Activated CD4-positive, alpha-beta T cell treated with anti-CD3 and anti-CD28 coated beads, Interleukin-2, Interleukin-6, amounts not matched to agents 100 ng/mL and 50 ng/mL, durations not matched to agents 16 hours and 8 hours (primary cell): ENCODE measurements around the gene STAT3.
"Not testable (repeated sequence)": the region's sequence is repeated elsewhere in the genome, so short reads cannot be mapped to it uniquely, and the experiment has no call there.

ENCODE experiments used
- DNase-seq: peaks from one replicate; pipeline ENCODE4 v3.0.0-alpha.2; 2020

The STAT3 gene

GRCh38 chr17:42345396-42346073 is 42.7 kb downstream of the STAT3 start:
- DNase-seq = no peak

GRCh38 chr17:42342242-42343008 is 45.8 kb downstream of the STAT3 start:
- peak; percentile 83 for DNase-seq

- DNase-seq = no peak
These were observed 46.7 kb downstream of the STAT3 start for GRCh38 chr17:42341568-42341967.

DNA sequence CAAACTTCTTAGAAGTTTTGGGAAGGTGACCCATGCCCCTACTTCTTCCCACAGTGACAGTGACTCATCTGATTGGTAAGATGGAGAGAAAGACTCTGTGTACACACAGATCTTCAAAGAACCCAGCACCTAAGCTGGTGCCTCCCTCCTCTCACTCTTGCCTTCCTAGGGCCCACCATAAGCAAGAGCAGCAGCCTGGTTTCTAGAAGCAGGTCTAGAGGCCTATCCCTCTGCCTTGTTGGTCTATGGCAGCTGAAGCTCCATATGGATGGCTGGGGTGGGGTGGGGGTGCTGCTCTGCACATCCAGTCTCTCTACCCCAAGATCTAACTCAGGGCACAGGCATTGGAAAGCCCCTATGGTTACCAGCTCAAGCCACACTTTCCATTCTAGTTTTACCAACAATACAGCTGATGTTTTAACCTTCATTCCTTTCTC is 47.5 kb downstream of the STAT3 start:
- DNase-seq = peak; percentile 59

GRCh38 chr17:42339221-42339620 is 49.0 kb downstream of the STAT3 start:
- no peak for DNase-seq

GRCh38 chr17:42338427-42338985 is 49.7 kb downstream of the STAT3 start:
- no peak for DNase-seq

- DNase-seq = peak; percentile 93
These were observed 50.8 kb downstream of the STAT3 start for GRCh38 chr17:42337442-42337841.

- no peak for DNase-seq
These were observed 53.6 kb downstream of the STAT3 start for GRCh38 chr17:42334677-42335076.

DNA sequence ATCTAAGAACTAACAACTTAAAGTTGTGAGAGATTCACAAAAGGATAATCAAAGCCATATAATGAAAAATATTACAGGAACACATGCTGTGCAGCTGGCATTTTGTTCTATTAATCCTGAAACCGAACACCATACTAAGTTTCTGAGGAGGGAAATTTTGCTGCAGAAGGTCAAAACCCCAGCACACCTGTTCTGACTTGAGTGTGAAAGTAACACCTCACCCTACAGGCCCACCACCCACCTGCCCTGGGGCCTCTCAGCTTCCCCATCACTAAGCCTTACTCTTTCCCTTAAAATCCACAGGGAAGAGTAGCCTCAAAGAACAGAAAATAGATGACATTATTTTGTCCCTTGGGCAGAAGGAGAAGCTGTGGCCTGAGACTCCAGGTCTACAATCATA is 55.2 kb downstream of the STAT3 start:
- DNase-seq = peak; percentile 32

GRCh38 chr17:42329025-42329976 is 58.9 kb downstream of the STAT3 start:
- DNase-seq = no peak

- no peak for DNase-seq
These were observed 63.2 kb downstream of the STAT3 start for GRCh38 chr17:42325026-42325425.

- DNase-seq = no peak
These were observed 64.9 kb downstream of the STAT3 start for GRCh38 chr17:42323268-42323773.

DNA sequence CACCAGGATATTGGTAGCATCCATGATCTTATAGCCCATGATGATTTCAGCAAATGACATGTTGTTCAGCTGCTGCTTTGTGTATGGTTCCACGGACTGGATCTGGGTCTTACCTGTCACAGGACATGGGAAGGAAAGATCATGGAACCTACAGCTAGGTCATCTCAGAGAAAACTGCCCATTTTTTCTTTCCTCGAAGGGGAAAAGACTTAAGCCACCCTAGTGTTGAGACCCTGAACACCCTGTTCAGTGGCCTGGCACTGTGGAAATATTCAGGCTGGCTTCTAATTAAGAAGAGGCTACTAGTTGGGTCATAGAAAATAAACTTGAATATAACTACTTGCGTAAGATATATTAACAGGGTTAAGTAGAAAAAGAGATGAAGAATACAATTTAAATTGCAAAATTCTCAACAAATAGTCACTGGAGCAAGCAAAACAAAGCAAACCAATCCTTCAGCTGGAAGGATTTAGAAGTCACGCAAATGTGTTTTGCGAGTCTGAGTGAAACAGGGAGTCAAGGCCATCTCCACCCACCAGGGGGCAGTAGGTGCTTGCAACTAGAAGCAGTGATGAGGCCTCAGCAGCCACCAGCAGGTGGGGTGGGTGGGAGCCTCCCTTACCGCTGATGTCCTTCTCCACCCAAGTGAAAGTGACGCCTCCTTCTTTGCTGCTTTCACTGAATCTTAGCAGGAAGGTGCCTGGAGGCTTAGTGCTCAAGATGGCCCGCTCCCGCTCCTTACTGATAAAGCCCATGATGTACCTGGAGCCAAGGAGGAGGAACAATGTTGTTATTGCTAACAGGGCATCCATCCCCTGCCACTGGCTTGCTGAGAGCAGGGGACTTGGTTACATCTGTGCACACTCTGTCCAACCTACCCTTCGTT is 65.6 kb downstream of the STAT3 start:
- peak; percentile 94 for DNase-seq

DNA sequence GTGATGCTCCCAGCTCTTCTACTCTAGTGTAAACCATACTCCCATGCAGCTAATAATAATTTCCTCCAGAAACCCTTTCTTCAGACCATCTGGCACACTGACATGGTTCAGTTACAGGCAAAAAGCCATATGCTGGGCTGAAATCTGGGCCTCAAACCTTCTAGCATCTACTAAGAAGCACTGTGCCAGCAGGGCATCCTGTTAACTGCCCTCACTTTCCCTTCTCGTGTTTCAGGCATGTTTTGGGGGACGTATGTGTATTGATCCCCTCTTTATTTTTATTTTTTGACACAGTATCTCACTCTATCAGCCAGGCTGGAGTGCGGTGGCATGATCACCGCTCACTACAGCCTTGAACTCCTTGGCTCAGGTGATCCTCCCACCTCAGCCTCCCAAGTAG is 66.7 kb downstream of the STAT3 start:
- no peak for DNase-seq

DNA sequence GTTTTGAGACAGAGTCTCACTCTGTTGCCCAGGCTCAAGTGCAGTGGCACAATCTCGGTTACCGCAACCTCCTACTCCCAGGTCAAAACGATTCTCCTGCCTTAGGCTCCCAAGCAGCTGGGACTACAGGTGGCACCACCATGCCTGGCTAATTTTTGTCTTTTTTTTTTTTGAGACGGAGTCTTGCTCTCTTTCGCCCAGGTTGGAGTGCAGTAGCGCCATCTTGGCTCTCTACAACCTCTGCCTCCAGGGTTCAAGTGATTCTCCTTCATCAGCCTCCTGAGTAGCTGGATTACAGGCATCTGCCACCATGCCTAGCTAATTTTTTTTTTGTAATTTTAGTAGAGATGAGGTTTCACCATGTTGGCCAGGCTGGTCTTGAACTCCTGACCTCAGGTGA is 70.3 kb downstream of the STAT3 start:
- DNase-seq = not testable (repeated sequence)

DNA sequence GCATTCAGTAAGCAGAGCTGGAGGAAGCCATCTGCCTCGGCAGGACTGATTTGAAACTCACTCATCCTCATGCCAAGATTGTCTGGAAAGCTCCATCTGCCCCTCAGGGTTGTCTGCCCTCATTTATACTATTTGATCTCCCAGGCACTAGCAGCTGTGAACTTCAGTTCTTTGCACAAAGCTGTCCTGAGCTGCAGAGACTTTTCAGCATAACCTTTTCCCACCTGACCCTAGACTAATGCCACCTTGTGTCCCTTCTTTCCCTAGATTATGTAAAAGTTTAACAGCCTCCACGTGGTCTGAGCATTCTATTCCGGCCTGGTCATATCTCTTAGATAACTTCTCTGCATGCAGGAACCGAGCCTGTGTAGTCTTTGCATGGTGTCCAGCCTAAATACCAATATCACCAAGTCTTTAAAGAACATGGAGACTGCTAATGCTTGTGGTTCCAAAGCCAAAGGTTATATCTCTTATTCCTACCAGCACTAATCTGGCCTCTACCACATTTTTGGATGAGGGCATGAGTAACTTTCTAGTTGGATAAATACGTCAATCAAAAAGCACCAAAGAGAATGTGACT is 70.9 kb downstream of the STAT3 start:
- DNase-seq = no peak

GRCh38 chr17:42316755-42317154 is 71.5 kb downstream of the STAT3 start:
- no peak for DNase-seq

DNA sequence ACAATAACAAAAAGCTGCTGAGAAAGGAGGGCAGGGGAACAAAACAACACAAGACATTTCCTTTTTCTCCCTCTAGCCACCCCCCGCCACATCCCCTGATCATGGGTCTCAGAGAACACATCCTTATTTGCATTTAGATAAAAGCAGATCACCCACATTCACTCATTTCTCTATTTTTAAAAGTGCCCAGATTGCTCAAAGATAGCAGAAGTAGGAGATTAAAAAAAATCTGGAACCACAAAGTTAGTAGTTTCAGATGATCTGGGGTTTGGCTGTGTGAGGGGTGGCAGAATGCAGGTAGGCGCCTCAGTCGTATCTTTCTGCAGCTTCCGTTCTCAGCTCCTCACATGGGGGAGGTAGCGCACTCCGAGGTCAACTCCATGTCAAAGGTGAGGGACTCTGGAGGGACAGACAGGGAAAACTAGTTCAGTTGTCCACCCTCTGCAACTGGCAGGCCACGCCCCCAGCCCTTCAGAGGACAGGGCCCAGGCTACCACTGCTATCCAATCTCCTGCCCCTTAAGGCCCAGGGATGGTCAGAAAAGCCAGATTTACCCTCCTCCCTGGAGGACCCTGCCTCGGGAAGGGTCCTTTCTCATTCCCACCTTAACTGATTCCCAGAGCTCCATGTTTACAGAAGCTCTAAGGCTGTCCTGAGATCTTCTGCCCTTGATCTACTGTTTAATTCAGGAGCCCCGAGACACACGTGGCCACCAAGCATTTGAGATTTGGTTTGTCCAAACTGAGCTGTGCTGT is 72.7 kb downstream of the STAT3 start:
- no peak for DNase-seq

GRCh38 chr17:42313773-42314566 is 74.3 kb downstream of the STAT3 start:
- DNase-seq = no peak

- DNase-seq = no peak
These were observed 74.9 kb downstream of the STAT3 start for GRCh38 chr17:42313389-42313772.
